ENCODE measurements around the gene POLL. TPM values are rescaled to one million over a fixed set of nuclear protein-coding genes. Genes with fewer than 3 reads are reported as not detected.

Gene POLL
- total RNA-seq, 1 donor from 2014 or later = 47.3 TPM

GRCh38 chr10:101569622-101570427, 18.2 kb downstream of the POLL start:
- no peaks in the 10 kb centered on the region for H3K36me3 Mint-ChIP-seq
- peak overlapping the region; percentile 70 for H3K4me3 Mint-ChIP-seq
- H3K27me3 Mint-ChIP-seq (ENCODE audit: low read depth) = peaks cover 70% of the 10 kb centered on the region
- peak overlapping the region; percentile 47 for H3K27ac Mint-ChIP-seq
- DNase-seq (ENCODE audit: low spot score in 2 of 2, unreplicated experiment in 2 of 2) = peak; percentile 77 to 89
- TF ChIP-seq CTCF (IDR thresholded peaks at IDR 0.05; ENCODE audit: unreplicated experiment) = peak; percentile 95
- peaks cover 17% of the 10 kb centered on the region for H3K4me1 Mint-ChIP-seq
- no peaks in the 10 kb centered on the region for H3K9me3 Mint-ChIP-seq

DNA sequence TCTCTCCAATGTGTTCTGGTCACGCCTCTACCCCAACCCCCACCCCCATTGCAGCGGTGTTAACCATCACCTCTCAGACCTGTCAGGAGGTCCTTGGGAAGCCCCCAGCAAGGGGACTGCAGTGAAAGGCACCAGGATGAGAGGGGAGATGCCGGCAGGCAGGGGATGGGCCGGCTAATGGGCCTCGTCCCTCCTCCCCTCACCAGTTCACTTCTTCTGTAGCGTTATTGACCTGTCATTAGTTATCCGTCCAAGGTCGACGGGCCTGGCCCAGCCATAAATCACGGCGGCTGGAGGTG, 18.8 kb downstream of the POLL start:
- no peaks in the 10 kb centered on the region for H3K36me3 Mint-ChIP-seq
- peaks cover 17% of the 10 kb centered on the region for H3K4me1 Mint-ChIP-seq
- no peak overlapping the region for H3K27ac Mint-ChIP-seq
- H3K9me3 Mint-ChIP-seq = no peaks in the 10 kb centered on the region
- TF ChIP-seq CTCF (IDR thresholded peaks at IDR 0.05; ENCODE audit: unreplicated experiment) = no peak
- no peak for DNase-seq (ENCODE audit: low spot score in 2 of 2, unreplicated experiment in 2 of 2)
- peak overlapping the region; percentile 70 for H3K4me3 Mint-ChIP-seq
- H3K27me3 Mint-ChIP-seq (ENCODE audit: low read depth) = peaks cover 74% of the 10 kb centered on the region

DNA sequence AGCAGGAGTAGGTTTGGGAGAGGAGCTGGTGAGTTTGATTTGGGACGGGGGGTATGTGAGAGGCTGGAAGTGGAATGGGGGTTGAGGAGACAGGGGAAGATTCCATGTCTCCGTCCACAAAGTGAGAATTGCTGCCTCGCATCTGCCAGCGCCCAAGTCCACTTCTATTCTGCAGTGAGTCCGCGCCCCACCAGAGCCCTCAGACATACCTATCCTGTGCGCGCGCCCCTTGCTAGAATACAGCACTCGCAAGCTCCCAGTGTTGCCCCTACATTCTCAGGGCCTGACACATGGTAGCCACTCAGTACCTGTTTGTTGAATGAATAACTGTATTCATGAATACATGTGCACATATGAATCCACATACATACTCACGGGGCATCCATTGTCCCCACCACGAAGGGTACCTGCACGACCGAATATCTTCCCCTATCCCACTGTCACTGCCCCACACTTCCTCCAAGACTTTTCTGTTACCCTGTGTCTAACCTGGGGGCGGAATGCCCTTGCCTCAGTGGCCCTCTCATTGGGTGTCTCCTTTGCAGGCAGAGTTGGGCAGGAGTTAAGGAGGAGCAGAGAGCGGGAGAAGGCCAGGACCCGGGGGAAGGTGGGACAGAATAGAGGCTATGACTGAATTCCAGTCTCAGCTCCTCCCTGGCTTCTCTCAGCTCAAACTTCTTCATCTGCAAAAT, 19.9 kb downstream of the POLL start:
- H3K4me3 Mint-ChIP-seq = peak overlapping the region; percentile 37
- no peak for TF ChIP-seq CTCF (IDR thresholded peaks at IDR 0.05; ENCODE audit: unreplicated experiment)
- DNase-seq (ENCODE audit: low spot score in 2 of 2, unreplicated experiment in 2 of 2) = no peak
- H3K27ac Mint-ChIP-seq = no peak overlapping the region
- no peaks in the 10 kb centered on the region for H3K36me3 Mint-ChIP-seq
- peaks cover 17% of the 10 kb centered on the region for H3K4me1 Mint-ChIP-seq
- no peaks in the 10 kb centered on the region for H3K9me3 Mint-ChIP-seq
- peaks cover 84% of the 10 kb centered on the region for H3K27me3 Mint-ChIP-seq (ENCODE audit: low read depth)

DNA sequence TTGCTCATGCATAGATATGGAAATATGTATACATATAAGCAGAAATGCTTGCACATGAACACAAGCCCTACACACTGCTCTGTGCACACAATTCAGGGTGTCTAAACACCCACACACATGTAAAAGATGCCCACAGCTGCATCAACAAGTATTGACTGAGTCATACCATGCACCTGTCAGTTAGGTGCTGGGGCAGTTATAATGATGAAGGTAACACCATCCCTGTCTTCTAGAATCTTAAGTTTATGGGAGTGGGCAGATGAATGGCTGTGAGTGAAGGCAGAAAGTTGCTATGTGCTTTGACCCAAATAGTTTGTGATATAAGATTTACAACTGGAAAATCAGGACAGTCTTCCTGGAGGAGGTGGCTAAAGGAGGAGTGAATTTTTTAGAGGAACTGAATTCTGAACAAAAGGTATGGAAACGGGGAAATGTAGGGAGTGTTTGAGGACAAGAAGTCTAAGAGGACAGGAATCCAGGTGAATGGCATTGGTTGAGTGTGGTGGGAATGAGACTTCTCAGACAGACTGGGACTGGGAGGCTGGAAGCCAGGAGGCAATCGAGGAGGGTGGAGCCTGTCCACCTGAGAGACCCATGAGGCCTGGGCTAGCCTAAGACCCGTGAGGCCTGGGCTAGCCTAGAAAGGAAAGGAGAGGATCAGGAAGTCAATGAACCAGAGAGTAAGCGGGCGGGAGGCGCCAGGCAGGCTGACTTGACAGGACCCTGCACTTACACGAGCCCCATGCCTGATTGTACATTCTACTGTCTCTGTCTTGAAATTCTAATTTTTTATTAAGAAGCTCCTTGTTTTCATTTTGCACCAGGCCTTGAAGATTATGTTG, 20.7 kb downstream of the POLL start:
- TF ChIP-seq CTCF (IDR thresholded peaks at IDR 0.05; ENCODE audit: unreplicated experiment) = no peak
- H3K27me3 Mint-ChIP-seq (ENCODE audit: low read depth) = peaks cover 90% of the 10 kb centered on the region
- peak overlapping the region; percentile 9 for H3K4me3 Mint-ChIP-seq
- DNase-seq (ENCODE audit: low spot score in 2 of 2, unreplicated experiment in 2 of 2) = no peak
- no peak overlapping the region for H3K27ac Mint-ChIP-seq
- no peaks in the 10 kb centered on the region for H3K36me3 Mint-ChIP-seq
- H3K9me3 Mint-ChIP-seq = no peaks in the 10 kb centered on the region
- peaks cover 17% of the 10 kb centered on the region for H3K4me1 Mint-ChIP-seq

DNA sequence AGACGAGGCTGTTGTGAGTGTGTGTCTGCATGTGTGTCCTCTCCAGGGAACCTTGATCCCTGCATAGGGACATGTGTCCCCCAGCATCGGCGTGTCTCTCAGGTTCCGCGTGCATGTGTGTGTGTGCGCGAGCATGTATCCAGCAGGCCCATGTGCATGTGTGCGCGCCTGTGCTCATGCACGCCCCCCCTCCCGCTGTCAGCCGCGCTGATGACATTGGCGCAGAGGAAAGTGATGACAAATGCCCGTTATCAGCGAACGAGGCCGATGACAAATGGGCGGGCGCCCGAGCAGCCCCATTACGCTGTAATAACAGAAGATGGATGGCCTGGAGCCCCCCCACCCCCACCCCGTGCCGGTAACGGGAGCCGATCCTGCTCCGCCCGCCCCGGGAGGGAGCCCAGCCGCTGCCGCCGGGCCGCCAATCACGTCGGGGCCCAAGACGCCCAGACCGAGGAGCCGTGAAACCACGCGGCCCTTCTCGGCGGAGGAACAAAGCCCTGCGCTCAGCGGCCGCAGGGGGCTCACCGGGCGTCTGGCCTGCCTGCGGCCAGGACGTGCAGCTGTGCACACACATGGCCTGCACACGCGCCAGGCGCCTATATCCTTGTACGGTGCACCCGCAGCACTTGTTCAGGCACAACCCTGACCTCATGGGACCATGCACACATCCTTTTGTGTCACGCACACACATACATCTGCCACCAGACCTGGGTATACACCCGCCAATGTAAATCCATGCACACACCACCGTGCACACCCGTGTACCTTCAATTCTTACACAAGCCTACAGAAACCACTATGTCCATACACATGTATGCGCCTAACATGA, 21.5 kb downstream of the POLL start:
- H3K27me3 Mint-ChIP-seq (ENCODE audit: low read depth) = peaks cover 92% of the 10 kb centered on the region
- H3K36me3 Mint-ChIP-seq = no peaks in the 10 kb centered on the region
- H3K27ac Mint-ChIP-seq = no peak overlapping the region
- peak overlapping the region; percentile 35 for H3K4me3 Mint-ChIP-seq
- TF ChIP-seq CTCF (IDR thresholded peaks at IDR 0.05; ENCODE audit: unreplicated experiment) = no peak
- H3K9me3 Mint-ChIP-seq = no peaks in the 10 kb centered on the region
- peaks cover 17% of the 10 kb centered on the region for H3K4me1 Mint-ChIP-seq
- no peak for DNase-seq (ENCODE audit: low spot score in 2 of 2, unreplicated experiment in 2 of 2)
